WTC11 (cell line): ENCODE measurements around the gene ADCY10. TPM values are rescaled to one million over a fixed set of nuclear protein-coding genes. Genes with fewer than 3 reads are reported as not detected.

ENCODE experiments used
- ATAC-seq: fragments of 200-7000 bp; cut with Tn5 transposase; 2 replicates; pipeline ENCODE4 v1.10.0; 2021; ENCODE audit warnings: mild to moderate bottlenecking, moderate library complexity
- CTCF ChIA-PET: fragments of 300-600 bp; sonication (Branson Sonifier 250); formaldehyde crosslinking; loops from one replicate; lab custom pipeline; 2021; ENCODE audit warnings: antibody characterized with exemption; lab: Charles Lee
- POLR2A ChIA-PET: fragments of 350-600 bp; sonication (Branson Sonifier 250); formaldehyde crosslinking; loops from one replicate; lab custom pipeline; 2021; ENCODE audit warnings: antibody characterized with exemption; lab: Charles Lee
- DNase-seq: peaks from one replicate; pipeline ENCODE4 v3.0.0; 2021; ENCODE audit warnings: low spot score
- H3K27ac Mint-ChIP-seq: 2 replicates; pipeline ENCODE4 v1.8.0; 2021; ENCODE audit warnings: mixed read lengths
- H3K27me3 Mint-ChIP-seq: 2 replicates; pipeline ENCODE4 v1.8.0; 2021; ENCODE audit warnings: low read depth, mild to moderate bottlenecking, moderate library complexity, mixed read lengths
- H3K36me3 Mint-ChIP-seq: 2 replicates; pipeline ENCODE4 v1.8.0; 2021; ENCODE audit warnings: mixed read lengths
- H3K4me1 Mint-ChIP-seq: 2 replicates; pipeline ENCODE4 v1.8.0; 2022; ENCODE audit warnings: mixed read lengths
- H3K4me3 Mint-ChIP-seq: 2 replicates; pipeline ENCODE4 v1.8.0; 2021; ENCODE audit warnings: mild to moderate bottlenecking, moderate library complexity, mixed read lengths
- H3K9me3 Mint-ChIP-seq: 2 replicates; pipeline ENCODE4 v1.8.0; 2021; ENCODE audit warnings: mixed read lengths
- CDX4 ChIP-seq: fragments of 250-450 bp; sonication (Bioruptor Pico); IDR thresholded peaks from 2 replicates; pipeline ENCODE4 v1.9.0; 2021; ENCODE audit warnings: moderate library complexity, mild to moderate bottlenecking, inconsistent platforms, borderline replicate concordance
- FOXJ3 ChIP-seq: sonication (generic); formaldehyde crosslinking; IDR thresholded peaks from 2 replicates; pipeline ENCODE4 v1.9.0; 2021; ENCODE audit warnings: missing genetic modification reagents, mild to moderate bottlenecking, borderline replicate concordance
- HMGA2 ChIP-seq: fragments of 250-450 bp; sonication (Bioruptor Pico); IDR thresholded peaks from 2 replicates; pipeline ENCODE4 v1.4.0; 2021; ENCODE audit warnings: mild to moderate bottlenecking, moderate library complexity
- JUN ChIP-seq: sonication (generic); formaldehyde crosslinking; IDR thresholded peaks from 2 replicates; pipeline ENCODE4 v1.8.0; 2023; ENCODE audit warnings: mild to moderate bottlenecking, missing genetic modification reagents
- MYBL2 ChIP-seq: sonication (generic); formaldehyde crosslinking; IDR thresholded peaks from 2 replicates; pipeline ENCODE4 v1.8.1; 2023; ENCODE audit warnings: mild to moderate bottlenecking, moderate library complexity, missing genetic modification reagents
- NFATC4 ChIP-seq: fragments of 250-450 bp; sonication (Bioruptor Pico); IDR thresholded peaks from 2 replicates; pipeline ENCODE4 v1.9.0; 2021; ENCODE audit warnings: mild to moderate bottlenecking
- SP1 ChIP-seq: sonication (generic); formaldehyde crosslinking; conservative IDR thresholded peaks from 2 replicates; pipeline ENCODE4 v1.8.1; 2022; ENCODE audit warnings: missing genetic modification reagents
- TEAD4 ChIP-seq: sonication (generic); formaldehyde crosslinking; IDR thresholded peaks from 2 replicates; pipeline ENCODE4 v1.8.0; 2022; ENCODE audit warnings: mild to moderate bottlenecking, missing genetic modification reagents
- TP53 ChIP-seq: sonication (generic); formaldehyde crosslinking; IDR thresholded peaks from 2 replicates; pipeline ENCODE4 v1.8.1; 2023; ENCODE audit warnings: mild to moderate bottlenecking, missing genetic modification reagents
- ZNF317 ChIP-seq: sonication (generic); formaldehyde crosslinking; IDR thresholded peaks from 2 replicates; pipeline ENCODE4 v1.8.1; 2023; ENCODE audit warnings: low read depth, mild to moderate bottlenecking, moderate library complexity, missing genetic modification reagents, borderline replicate concordance
- total RNA-seq: library from RNA; stranded (reverse); gene quantifications from 3 replicates; pipeline ENCODE4 v1.2.3, GENCODE V29; 2021
- TF ChIP-seq, protein P1 (sequence below): sonication (generic); formaldehyde crosslinking; IDR thresholded peaks from 2 replicates; pipeline ENCODE4 v1.8.0; 2022; ENCODE audit warnings: missing genetic modification reagents
- TF ChIP-seq, protein P2 (sequence below): sonication (generic); formaldehyde crosslinking; IDR thresholded peaks from 2 replicates; pipeline ENCODE4 v1.8.0; 2023; ENCODE audit warnings: mild to moderate bottlenecking, missing genetic modification reagents
- TF ChIP-seq, protein P3 (sequence below): fragments of 250-450 bp; sonication (Bioruptor Pico); IDR thresholded peaks from 2 replicates; pipeline ENCODE4 v1.9.0; 2021; ENCODE audit warnings: mild to moderate bottlenecking, borderline replicate concordance
- TF ChIP-seq, protein P4 (sequence below): sonication (generic); formaldehyde crosslinking; IDR thresholded peaks from 2 replicates; pipeline ENCODE4 v1.8.1; 2023; ENCODE audit warnings: mild to moderate bottlenecking, missing genetic modification reagents
- TF ChIP-seq, protein P5 (sequence below): fragments of 250-450 bp; sonication (Bioruptor Pico); IDR thresholded peaks from 2 replicates; pipeline ENCODE4 v1.9.0; 2021; ENCODE audit warnings: mild to moderate bottlenecking
- TF ChIP-seq, protein P6 (sequence below): sonication (generic); formaldehyde crosslinking; IDR thresholded peaks from 2 replicates; pipeline ENCODE4 v1.8.0; 2023; ENCODE audit warnings: missing genetic modification reagents, mild to moderate bottlenecking, borderline replicate concordance

Gene ADCY10
- total RNA-seq, 1 experiment from 2014 or later = 0.07 TPM

- TF ChIP-seq, protein P1, sequence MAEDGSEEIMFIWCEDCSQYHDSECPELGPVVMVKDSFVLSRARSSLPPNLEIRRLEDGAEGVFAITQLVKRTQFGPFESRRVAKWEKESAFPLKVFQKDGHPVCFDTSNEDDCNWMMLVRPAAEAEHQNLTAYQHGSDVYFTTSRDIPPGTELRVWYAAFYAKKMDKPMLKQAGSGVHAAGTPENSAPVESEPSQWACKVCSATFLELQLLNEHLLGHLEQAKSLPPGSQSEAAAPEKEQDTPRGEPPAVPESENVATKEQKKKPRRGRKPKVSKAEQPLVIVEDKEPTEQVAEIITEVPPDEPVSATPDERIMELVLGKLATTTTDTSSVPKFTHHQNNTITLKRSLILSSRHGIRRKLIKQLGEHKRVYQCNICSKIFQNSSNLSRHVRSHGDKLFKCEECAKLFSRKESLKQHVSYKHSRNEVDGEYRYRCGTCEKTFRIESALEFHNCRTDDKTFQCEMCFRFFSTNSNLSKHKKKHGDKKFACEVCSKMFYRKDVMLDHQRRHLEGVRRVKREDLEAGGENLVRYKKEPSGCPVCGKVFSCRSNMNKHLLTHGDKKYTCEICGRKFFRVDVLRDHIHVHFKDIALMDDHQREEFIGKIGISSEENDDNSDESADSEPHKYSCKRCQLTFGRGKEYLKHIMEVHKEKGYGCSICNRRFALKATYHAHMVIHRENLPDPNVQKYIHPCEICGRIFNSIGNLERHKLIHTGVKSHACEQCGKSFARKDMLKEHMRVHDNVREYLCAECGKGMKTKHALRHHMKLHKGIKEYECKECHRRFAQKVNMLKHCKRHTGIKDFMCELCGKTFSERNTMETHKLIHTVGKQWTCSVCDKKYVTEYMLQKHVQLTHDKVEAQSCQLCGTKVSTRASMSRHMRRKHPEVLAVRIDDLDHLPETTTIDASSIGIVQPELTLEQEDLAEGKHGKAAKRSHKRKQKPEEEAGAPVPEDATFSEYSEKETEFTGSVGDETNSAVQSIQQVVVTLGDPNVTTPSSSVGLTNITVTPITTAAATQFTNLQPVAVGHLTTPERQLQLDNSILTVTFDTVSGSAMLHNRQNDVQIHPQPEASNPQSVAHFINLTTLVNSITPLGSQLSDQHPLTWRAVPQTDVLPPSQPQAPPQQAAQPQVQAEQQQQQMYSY (CRISPR knock-in tag) = no peak
- TF ChIP-seq, protein P2, sequence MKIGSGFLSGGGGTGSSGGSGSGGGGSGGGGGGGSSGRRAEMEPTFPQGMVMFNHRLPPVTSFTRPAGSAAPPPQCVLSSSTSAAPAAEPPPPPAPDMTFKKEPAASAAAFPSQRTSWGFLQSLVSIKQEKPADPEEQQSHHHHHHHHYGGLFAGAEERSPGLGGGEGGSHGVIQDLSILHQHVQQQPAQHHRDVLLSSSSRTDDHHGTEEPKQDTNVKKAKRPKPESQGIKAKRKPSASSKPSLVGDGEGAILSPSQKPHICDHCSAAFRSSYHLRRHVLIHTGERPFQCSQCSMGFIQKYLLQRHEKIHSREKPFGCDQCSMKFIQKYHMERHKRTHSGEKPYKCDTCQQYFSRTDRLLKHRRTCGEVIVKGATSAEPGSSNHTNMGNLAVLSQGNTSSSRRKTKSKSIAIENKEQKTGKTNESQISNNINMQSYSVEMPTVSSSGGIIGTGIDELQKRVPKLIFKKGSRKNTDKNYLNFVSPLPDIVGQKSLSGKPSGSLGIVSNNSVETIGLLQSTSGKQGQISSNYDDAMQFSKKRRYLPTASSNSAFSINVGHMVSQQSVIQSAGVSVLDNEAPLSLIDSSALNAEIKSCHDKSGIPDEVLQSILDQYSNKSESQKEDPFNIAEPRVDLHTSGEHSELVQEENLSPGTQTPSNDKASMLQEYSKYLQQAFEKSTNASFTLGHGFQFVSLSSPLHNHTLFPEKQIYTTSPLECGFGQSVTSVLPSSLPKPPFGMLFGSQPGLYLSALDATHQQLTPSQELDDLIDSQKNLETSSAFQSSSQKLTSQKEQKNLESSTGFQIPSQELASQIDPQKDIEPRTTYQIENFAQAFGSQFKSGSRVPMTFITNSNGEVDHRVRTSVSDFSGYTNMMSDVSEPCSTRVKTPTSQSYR = no peak
- TF ChIP-seq SP1 = no peak
- TF ChIP-seq TEAD4 = no peak
- no peak for TF ChIP-seq MYBL2
- TF ChIP-seq HMGA2 (CRISPR knock-in tag) = no peak
These were observed 137.2 kb downstream of the ADCY10 start (continued) for GRCh38 chr1:167776616-167777268.

DNA sequence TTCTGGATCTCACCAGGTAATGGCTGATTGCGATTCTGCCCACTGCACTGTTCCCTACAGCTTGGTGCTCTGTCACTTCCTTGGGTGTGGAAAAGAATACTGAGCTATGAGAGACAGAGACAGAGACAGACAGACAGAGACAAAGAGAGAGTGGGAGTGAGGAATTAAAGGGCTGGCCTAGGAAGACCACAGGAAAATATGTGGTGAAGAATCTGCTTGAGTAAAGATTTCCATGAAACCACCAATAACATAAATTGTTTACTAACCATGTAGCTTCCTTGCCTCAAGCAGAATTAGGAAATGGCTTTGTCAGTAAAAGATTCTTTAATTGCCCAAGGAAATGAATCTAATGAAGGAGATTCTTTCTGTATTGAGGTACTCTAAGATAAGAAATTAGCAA, 137.8 kb downstream of the ADCY10 start:
- H3K27me3 Mint-ChIP-seq = peaks cover 26% of the 10 kb centered on the region
- H3K27ac Mint-ChIP-seq = no peak overlapping the region
- TF ChIP-seq, protein P3, sequence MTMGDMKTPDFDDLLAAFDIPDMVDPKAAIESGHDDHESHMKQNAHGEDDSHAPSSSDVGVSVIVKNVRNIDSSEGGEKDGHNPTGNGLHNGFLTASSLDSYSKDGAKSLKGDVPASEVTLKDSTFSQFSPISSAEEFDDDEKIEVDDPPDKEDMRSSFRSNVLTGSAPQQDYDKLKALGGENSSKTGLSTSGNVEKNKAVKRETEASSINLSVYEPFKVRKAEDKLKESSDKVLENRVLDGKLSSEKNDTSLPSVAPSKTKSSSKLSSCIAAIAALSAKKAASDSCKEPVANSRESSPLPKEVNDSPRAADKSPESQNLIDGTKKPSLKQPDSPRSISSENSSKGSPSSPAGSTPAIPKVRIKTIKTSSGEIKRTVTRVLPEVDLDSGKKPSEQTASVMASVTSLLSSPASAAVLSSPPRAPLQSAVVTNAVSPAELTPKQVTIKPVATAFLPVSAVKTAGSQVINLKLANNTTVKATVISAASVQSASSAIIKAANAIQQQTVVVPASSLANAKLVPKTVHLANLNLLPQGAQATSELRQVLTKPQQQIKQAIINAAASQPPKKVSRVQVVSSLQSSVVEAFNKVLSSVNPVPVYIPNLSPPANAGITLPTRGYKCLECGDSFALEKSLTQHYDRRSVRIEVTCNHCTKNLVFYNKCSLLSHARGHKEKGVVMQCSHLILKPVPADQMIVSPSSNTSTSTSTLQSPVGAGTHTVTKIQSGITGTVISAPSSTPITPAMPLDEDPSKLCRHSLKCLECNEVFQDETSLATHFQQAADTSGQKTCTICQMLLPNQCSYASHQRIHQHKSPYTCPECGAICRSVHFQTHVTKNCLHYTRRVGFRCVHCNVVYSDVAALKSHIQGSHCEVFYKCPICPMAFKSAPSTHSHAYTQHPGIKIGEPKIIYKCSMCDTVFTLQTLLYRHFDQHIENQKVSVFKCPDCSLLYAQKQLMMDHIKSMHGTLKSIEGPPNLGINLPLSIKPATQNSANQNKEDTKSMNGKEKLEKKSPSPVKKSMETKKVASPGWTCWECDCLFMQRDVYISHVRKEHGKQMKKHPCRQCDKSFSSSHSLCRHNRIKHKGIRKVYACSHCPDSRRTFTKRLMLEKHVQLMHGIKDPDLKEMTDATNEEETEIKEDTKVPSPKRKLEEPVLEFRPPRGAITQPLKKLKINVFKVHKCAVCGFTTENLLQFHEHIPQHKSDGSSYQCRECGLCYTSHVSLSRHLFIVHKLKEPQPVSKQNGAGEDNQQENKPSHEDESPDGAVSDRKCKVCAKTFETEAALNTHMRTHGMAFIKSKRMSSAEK (CRISPR knock-in tag) = no peak
- TF ChIP-seq JUN = no peak
- TF ChIP-seq, protein P4, sequence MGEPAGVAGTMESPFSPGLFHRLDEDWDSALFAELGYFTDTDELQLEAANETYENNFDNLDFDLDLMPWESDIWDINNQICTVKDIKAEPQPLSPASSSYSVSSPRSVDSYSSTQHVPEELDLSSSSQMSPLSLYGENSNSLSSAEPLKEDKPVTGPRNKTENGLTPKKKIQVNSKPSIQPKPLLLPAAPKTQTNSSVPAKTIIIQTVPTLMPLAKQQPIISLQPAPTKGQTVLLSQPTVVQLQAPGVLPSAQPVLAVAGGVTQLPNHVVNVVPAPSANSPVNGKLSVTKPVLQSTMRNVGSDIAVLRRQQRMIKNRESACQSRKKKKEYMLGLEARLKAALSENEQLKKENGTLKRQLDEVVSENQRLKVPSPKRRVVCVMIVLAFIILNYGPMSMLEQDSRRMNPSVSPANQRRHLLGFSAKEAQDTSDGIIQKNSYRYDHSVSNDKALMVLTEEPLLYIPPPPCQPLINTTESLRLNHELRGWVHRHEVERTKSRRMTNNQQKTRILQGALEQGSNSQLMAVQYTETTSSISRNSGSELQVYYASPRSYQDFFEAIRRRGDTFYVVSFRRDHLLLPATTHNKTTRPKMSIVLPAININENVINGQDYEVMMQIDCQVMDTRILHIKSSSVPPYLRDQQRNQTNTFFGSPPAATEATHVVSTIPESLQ (CRISPR knock-in tag) = no peak
- no peak for TF ChIP-seq TP53 (CRISPR knock-in tag)
- no peak for TF ChIP-seq FOXJ3
- TF ChIP-seq CDX4 (CRISPR knock-in tag) = no peak
- no peak for TF ChIP-seq ZNF317 (CRISPR knock-in tag)
- TF ChIP-seq, protein P5, sequence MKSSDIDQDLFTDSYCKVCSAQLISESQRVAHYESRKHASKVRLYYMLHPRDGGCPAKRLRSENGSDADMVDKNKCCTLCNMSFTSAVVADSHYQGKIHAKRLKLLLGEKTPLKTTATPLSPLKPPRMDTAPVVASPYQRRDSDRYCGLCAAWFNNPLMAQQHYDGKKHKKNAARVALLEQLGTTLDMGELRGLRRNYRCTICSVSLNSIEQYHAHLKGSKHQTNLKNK = no peak
- no peak for TF ChIP-seq NFATC4
- TF ChIP-seq, protein P6, sequence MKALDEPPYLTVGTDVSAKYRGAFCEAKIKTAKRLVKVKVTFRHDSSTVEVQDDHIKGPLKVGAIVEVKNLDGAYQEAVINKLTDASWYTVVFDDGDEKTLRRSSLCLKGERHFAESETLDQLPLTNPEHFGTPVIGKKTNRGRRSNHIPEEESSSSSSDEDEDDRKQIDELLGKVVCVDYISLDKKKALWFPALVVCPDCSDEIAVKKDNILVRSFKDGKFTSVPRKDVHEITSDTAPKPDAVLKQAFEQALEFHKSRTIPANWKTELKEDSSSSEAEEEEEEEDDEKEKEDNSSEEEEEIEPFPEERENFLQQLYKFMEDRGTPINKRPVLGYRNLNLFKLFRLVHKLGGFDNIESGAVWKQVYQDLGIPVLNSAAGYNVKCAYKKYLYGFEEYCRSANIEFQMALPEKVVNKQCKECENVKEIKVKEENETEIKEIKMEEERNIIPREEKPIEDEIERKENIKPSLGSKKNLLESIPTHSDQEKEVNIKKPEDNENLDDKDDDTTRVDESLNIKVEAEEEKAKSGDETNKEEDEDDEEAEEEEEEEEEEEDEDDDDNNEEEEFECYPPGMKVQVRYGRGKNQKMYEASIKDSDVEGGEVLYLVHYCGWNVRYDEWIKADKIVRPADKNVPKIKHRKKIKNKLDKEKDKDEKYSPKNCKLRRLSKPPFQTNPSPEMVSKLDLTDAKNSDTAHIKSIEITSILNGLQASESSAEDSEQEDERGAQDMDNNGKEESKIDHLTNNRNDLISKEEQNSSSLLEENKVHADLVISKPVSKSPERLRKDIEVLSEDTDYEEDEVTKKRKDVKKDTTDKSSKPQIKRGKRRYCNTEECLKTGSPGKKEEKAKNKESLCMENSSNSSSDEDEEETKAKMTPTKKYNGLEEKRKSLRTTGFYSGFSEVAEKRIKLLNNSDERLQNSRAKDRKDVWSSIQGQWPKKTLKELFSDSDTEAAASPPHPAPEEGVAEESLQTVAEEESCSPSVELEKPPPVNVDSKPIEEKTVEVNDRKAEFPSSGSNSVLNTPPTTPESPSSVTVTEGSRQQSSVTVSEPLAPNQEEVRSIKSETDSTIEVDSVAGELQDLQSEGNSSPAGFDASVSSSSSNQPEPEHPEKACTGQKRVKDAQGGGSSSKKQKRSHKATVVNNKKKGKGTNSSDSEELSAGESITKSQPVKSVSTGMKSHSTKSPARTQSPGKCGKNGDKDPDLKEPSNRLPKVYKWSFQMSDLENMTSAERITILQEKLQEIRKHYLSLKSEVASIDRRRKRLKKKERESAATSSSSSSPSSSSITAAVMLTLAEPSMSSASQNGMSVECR = no peak

More for the DNA sequence above, 137.8 kb downstream of the ADCY10 start:
- Mint-ChIP-seq H3K9me3 (peaks cover 11% of the 10 kb centered on the region), H3K4me1 (no peaks in the 10 kb centered on the region), H3K36me3 (peaks cover 73% of the 10 kb centered on the region), H3K4me3 (no peak overlapping the region)
- ChIA-PET CTCF (interaction anchor here (1.3 kb wide), 1 partner anchor 306 kb away, joined by 3 read pairs; no protein-coding TSS in a partner anchor), POLR2A (no interaction called here)
- ATAC-seq = no peak
- DNase-seq = no peak
